Kidney glomerular epithelial cell (primary cell): ENCODE data around the gene SLC5A11.
A peak's percentile ranks its signal among the peaks of the same experiment; 100 is the strongest.
"Not testable (repeated sequence)": the region's sequence is repeated elsewhere in the genome, so short reads cannot be mapped to it uniquely, and the experiment has no call there.

Experiments used
- DNase-seq: peaks from one replicate; lab custom pipeline; 2025; lab: John Stamatoyannopoulos, UW

SLC5A11 gene

GRCh38 chr16:24834459-24835335 is 11.1 kb upstream of the SLC5A11 start:
- DNase-seq = peak; percentile 22

DNA sequence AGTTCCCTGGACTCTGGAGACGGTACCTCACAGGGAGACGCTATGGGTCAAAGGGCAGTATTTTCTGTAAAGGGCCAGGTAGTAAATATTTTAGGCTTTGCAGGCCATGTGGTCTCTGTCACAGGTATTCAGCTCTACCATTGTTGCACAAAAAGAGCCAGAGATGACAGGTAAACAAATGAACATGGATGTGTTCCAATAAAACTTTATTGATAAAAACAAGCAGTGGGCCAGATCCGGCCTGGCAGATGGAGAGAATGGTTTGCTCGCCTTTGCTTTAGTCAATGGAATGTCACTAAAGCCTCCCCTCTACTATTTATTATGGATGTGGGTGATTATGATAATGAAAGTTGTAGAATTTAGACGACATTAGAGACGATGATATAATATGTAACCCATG is 8.9 kb upstream of the SLC5A11 start:
- DNase-seq = no peak

DNA sequence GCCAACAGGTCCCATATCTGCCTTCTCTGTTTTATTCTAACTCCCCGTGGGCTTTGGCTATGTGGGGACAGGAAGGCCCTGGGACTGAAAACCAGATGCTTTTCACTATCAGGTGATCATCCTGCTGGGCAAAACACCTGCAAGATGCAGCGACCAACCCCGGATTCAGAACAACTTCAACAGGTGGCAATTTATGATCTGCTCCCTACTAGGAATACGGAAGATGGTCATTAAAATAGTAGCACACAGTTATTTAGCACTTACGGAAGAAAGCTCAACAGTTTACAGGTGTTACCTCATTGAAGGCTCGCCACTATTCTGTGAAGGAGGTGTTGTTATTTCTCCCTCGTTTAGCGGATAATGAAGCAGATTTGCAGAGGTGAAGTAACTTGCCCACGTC is 7.8 kb upstream of the SLC5A11 start:
- no peak for DNase-seq

GRCh38 chr16:24838554-24839266 is 7.1 kb upstream of the SLC5A11 start:
- peak; percentile 20 for DNase-seq

DNA sequence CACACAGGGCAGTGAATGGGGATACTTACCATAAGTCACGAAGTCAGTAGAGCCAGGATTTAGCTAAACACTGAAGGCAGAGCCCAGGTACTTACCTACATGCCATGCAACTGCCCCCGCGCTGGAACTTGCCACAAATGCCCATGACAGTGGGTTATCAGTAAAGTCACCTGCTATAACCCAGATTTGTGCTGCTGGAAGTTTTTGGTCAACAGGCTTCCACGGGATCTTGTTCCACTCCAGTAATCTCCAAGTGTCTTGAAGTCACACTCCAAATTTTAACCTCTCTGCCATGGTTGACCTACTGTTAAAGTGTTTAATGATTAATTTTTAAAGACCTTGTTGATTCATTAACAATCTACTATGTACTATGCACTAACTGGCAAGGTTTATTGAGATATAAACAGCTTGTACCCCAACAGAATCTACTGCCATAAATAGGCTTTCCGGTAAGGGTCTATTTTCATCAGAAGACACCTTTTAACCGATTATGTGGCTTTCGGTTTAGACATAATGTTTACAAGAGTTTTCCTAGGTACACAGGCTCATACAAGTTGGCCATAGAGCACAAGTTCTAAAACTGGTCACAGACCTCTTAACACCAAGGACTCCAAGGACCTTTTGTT is 6.3 kb upstream of the SLC5A11 start:
- DNase-seq = no peak

- no peak for DNase-seq
Observed at GRCh38 chr16:24841291-24841690, 4.5 kb upstream of the SLC5A11 start.

DNA sequence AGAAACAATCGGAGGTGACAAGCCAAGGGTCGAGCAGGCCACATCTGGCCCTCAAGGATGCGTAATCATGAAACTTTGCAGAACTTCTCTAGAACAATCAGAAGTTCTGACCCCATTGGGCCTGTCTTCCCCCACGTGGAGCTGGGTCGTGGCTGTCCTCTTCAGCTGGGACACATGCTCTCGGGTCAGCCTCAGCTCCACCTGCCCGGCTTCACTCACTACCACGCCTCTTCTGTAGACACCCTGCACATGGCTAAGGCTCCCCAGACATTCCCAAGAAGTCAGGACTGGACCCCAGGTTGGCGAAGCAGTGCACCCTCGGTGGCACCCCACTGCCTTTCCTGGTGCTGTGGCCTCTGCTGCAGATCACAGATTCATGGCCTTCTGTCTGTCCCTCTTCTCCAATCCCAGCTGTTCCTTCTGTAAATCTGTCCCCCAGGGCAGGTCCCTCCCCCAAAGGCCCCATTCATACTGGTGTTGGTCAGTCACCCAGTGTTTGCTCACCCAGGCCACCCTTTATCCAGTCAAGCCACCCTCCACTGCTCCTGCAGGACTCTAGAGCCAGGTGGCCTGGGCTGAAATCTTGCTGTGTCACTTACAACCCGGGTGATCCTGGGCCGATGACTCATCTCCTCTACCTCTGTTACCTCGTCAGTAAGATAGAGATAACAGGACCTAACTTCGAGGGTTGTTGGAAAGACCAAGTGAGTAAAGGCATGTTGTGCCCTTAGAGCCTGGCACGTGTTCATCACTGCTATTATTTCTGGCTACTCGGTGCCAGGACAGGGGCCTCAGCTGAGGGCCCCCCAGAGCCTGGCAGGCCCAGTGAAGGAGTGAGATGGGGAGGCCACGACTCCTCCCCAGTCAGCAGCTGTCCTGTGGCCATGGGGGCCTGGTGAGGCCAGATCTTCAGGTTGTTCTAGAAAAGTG is 1.4 kb upstream of the SLC5A11 start:
- DNase-seq = no peak

GRCh38 chr16:24845031-24845365 is 765 bp upstream of the SLC5A11 start:
- not testable (repeated sequence) for DNase-seq

DNA sequence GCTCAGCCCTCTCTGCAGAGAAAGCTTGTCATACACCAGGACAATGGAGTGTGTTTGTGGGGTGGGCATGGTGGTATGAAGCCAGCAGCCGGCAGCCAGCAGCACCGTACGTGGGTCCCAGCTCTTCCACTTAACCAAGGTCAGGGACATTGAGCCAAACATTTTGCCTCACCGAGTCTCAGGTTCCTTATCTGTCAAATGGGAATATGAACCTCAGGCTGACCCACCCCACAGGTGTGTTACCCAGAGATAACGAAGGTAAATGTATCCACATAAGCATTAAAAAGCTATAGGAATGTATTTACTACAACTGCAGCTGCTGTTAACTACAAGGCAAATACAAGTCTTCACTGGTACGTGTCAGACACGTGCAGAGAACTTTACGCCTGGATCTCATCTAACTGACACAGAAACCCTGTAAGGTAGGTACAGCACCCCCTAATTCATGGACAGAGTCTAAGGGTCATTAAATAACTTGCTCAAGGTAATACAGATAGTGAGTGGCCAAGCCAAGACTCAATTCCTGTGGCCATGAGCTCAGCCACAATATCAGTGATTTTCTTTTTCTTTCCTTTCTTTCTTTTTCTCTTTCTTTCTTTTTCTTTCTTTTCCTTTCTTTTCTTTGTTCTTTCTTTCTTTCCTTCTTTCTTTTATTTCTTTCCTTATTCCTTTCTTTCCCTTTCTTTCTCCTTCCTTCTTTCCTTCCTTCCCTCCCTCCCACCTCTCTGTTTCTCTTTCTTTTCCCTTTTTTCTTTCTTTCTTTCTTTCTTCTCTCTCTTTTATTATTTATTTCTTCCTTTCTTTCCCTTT is 990 bp downstream of the SLC5A11 start:
- no peak for DNase-seq

DNA sequence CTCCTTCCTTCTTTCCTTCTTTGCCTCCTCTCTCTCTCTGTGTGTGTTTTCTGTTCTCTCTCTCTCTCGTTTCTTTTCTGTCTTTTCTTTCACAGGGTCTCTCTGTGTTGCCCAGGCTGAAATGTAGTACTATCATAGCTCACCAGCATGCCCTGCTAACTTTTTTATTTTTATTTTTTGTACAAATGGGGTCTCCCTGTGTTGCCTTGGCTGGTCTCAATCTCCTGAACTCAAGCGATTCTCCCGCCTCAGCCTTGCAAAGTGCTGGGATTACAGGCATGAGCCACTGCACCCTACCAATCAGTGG is 1.5 kb downstream of the SLC5A11 start:
- no peak for DNase-seq

DNA sequence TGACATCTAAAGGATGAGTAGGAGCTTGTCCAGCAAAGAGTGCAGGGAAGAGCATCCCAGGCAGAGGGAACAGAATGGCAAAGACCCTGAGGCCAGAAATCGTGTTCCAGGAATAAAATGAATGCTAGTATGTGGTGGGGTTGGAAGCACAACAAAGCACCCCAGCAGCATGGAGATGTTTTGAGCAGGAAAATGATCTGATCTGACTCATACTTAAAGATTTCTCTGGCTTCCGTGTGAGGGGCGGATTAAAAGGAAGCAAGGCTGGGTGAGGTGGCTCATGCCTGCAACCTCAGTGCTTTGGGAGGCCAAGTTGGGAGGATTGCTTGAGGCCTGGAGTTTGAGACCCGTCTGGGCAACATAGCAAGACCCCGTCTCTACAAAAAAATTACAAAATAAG is 2.3 kb downstream of the SLC5A11 start:
- DNase-seq = no peak

DNA sequence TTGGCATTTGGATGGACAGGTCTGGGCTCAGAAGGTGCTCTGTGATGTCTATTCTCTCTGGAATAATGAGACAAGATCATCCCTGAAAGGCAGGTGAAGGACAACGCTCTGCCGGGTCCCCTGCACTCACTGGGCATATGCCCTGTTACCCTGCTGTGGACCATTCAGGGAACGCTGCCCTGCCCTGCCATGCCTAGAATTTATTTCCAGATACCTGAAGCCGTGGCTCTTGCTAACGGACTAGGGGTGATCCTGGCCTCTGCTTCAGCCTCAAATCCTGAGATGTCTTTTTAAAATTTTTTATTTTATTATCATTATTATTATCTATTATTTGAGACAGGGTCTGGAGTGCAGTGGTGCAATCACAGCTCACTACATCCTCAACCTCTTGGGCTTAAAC is 3.9 kb downstream of the SLC5A11 start:
- no peak for DNase-seq

GRCh38 chr16:24850289-24850938 is 4.7 kb downstream of the SLC5A11 start:
- DNase-seq = peak; percentile 31

- DNase-seq = no peak
Observed at GRCh38 chr16:24851700-24852099, 5.9 kb downstream of the SLC5A11 start.

- no peak for DNase-seq
Observed at GRCh38 chr16:24852281-24852721, 6.5 kb downstream of the SLC5A11 start.

- no peak for DNase-seq
Observed at GRCh38 chr16:24853169-24853824, 7.5 kb downstream of the SLC5A11 start.

GRCh38 chr16:24853830-24854229 is 8.1 kb downstream of the SLC5A11 start:
- DNase-seq = peak; percentile 30

- no peak for DNase-seq
Observed at GRCh38 chr16:24854607-24855171, 8.9 kb downstream of the SLC5A11 start.

- no peak for DNase-seq
Observed at GRCh38 chr16:24855678-24856077, 9.9 kb downstream of the SLC5A11 start.

- not testable (repeated sequence) for DNase-seq
Observed at GRCh38 chr16:24856871-24857270, 11.1 kb downstream of the SLC5A11 start.
